AG04449 (cell line): ENCODE results near the gene RAB6C.
"Not testable (repeated sequence)": the region's sequence is repeated elsewhere in the genome, so short reads cannot be mapped to it uniquely, and the experiment has no call there.

Experiments
- CTCF ChIA-PET: fragments of 350-600 bp; formaldehyde crosslinking; extraction: SDS; loops from one replicate; lab custom pipeline; 2021; ENCODE audit warnings: antibody characterized with exemption; lab: Yijun Ruan, JAX
- POLR2A ChIA-PET: fragments of 400-600, 350-600 bp; formaldehyde crosslinking; extraction: SDS; loops from one replicate; lab custom pipeline; 2020; ENCODE audit warnings: antibody characterized with exemption, inconsistent platforms; lab: Yijun Ruan, JAX
- DNase-seq: peaks from one replicate; pipeline ENCODE4 v3.0.0-alpha.2; 2010; ENCODE audit warnings: low read depth, low spot score
- H3K4me3 ChIP-seq: 2 replicates; pipeline ENCODE4 v1.5.1; 2011; ENCODE audit warnings: low read depth, mild to moderate bottlenecking, control low read depth, low read length
- CTCF ChIP-seq: IDR thresholded peaks from one replicate; pipeline ENCODE4 v1.5.1; 2011; ENCODE audit warnings: mild to moderate bottlenecking, moderate library complexity, low read length, control low read depth, inconsistent platforms; ENCODE audit not compliant: insufficient read depth; ENCODE audit errors: missing control alignments

RAB6C gene

DNA sequence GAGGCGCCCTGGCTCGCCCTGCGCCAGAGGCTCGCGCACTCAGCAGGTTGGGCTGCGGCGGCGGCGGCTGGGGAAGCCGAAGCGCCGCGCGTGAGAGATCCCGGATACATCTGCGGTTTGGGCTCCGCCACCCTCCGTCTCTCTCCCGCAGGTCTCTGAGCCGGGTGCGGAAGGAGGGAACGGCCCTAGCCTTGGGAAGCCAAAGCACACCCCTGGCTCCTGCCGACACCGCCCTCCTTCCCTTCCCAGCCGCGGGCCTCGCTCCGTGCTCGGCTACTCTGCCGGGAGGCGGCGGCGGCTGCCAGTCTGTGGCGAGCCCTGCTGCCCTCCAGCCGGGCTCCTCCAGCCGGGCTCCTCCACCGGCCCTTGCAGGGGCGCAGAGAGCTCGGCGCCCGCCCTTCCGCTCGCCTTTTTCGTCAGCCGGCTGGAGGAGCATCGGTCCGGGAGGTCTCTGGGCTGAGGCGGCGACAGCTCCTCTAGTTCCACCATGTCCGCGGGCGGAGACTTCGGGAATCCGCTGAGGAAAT, at the start of gene RAB6C:
TSS of gene RAB6C (plus strand) at position 38 of the 527 bp plus-strand sequence. CDS start at position 488, 450 bp downstream.
- CTCF ChIA-PET, POLR2A ChIA-PET, DNase-seq: not testable (repeated sequence)
- H3K4me3 ChIP-seq: peak within 1 kb of the TSS; percentile 34

DNA sequence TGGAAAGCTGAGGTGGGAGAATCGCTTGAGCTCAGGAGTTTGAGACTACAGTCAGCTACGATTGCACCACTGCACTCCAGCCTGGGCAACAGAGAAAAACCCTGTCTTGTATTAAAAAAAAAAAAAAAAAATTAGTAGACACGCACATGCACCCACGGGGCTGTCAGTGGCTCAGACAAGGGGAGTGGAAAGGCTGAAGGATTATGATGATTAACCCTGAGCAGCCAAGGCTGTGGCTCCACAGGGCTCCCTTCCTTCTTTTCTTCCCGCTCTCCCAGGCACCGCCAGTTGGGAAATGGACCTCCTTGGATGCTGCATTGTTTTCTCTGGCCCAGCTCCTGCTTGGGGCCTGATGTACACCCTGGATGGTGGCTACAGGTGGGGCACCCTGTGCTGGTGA, 49.0 kb upstream of the RAB6C start:
- CTCF ChIA-PET: no interaction called here
- POLR2A ChIA-PET: no interaction called here
- no peak for DNase-seq
- TF ChIP-seq CTCF: no peak
- H3K4me3 ChIP-seq: no peak overlapping the region

GRCh38 chr2:129933387-129933786, 46.1 kb upstream of the RAB6C start:
- CTCF ChIA-PET, DNase-seq, POLR2A ChIA-PET, H3K4me3 ChIP-seq: not testable (repeated sequence)

- DNase-seq: no peak
- no peak overlapping the region for H3K4me3 ChIP-seq
- TF ChIP-seq CTCF: no peak
- ChIA-PET CTCF (interaction anchor here (3.8 kb wide), 1 partner anchor 398 kb away, joined by 60 read pairs; no protein-coding TSS in a partner anchor), POLR2A (no interaction called here)
Observed at GRCh38 chr2:129934044-129934822, 45.2 kb upstream of the RAB6C start.

- no peak overlapping the region for H3K4me3 ChIP-seq
- ChIA-PET CTCF (interaction anchor here (3.8 kb wide), 1 partner anchor 397 kb away, joined by 60 read pairs; no protein-coding TSS in a partner anchor), POLR2A (no interaction called here)
- no peak for TF ChIP-seq CTCF
- no peak for DNase-seq
Observed at GRCh38 chr2:129935118-129935517, 44.3 kb upstream of the RAB6C start.

DNA sequence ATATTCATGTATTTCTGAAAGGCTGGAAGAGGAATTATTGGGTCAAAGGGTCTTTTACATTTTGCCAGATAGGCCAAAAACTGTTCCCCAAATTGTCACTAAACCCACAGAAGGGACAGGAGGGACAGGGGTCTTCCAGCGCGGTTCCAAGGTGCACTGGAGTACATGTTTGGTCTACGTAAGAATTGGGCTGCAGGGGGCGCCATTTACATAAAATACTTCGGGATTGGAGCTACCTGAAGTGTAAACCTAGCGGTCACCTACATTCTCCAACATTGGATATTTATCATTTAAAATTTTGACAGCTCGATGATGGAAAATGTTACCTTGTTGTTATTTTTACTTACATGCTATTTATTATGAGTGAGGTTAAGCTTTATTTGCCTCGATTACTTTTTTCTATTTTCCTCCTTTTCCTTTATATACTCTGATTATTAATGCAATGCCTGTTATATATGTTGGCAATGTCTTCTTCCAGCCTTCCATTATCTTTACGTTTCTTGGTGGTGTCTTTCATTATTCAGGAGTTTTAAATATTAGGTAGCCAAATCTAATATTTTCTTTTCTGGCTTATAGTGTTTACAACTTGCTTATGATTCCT, 43.0 kb upstream of the RAB6C start:
- H3K4me3 ChIP-seq: no peak overlapping the region
- peak; percentile 28 for TF ChIP-seq CTCF
- no peak for DNase-seq
- POLR2A ChIA-PET: no interaction called here
- CTCF ChIA-PET: interaction anchor here (1.0 to 3.8 kb wide), 3 partner anchors 11 to 406 kb away, joined by 3 to 60 read pairs (median 6); partner anchors contain the start of gene IMP4

DNA sequence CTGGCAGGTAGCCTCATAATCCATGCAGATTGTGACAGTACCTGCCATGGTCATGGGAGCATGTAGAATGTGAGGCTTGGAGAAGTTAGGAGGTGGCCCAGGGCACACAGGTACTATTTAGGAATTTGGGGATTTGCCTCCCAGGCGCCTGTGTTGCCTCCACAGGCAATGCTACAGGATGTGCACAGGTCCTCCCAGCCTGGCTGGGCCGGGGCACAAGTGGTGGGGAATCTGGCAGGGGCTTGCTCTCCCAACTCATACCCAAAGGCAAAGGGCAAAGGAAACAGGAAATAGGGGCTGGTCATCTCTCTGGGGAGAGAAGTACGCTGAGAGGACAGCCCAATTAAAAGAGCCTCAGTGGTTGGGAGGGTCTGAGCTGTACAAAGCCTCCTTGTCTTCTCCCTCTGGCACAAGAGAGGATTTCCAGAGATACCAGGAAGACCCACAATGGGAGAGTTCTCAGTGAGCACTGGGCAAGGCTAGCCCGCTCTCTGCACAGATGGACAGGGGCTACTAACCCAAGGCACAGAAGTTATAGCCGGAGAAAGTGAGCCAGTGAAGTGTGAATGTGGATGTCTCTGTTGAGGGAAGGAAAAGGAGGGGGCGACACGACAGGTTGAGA, 40.5 kb upstream of the RAB6C start:
- POLR2A ChIA-PET: not testable (repeated sequence)

GRCh38 chr2:129943456-129943855, 36.0 kb upstream of the RAB6C start:
- POLR2A ChIA-PET, H3K4me3 ChIP-seq, CTCF ChIA-PET, DNase-seq: not testable (repeated sequence)

More for the DNA sequence above, 40.5 kb upstream of the RAB6C start:
- CTCF ChIA-PET, DNase-seq, H3K4me3 ChIP-seq: not testable (repeated sequence)
